GM12878 (cell line): ENCODE measurements around the gene PALD1. TPM values are rescaled to one million over a fixed set of nuclear protein-coding genes. Genes with fewer than 3 reads are reported as not detected.

Source experiments
- ATAC-seq: fragments of 200-7000 bp; cut with Tn5 transposase; 3 replicates; pipeline ENCODE4 v1.9.1; 2020; ENCODE audit warnings: mild to moderate bottlenecking, moderate library complexity
- BruUV-seq: library from RNA; stranded (reverse); fragments of 400-500 nt; replicated peaks from 2 replicates; lab custom pipeline; 2021; lab: Mats Ljungman, UMichigan
- CTCF ChIA-PET: fragments of 300-600 bp; sonication (Branson Sonifier 250); formaldehyde crosslinking; extraction: SDS; loops from one replicate; lab custom pipeline; 2021; ENCODE audit warnings: inconsistent platforms; lab: Yijun Ruan, JAX
- POLR2A ChIA-PET: fragments of 350-600 bp; formaldehyde crosslinking; extraction: SDS; loops from one replicate; lab custom pipeline; 2021; ENCODE audit warnings: inconsistent platforms; lab: Charles Lee
- RAD21 ChIA-PET: fragments of 300-600 bp; sonication (Branson Sonifier 250); formaldehyde crosslinking; loops from one replicate; lab custom pipeline; 2023; ENCODE audit warnings: antibody characterized with exemption; ENCODE audit not compliant: unreplicated experiment; lab: Charles Lee
- SMC1A ChIA-PET: fragments of 300-600 bp; sonication (Branson Sonifier 250); formaldehyde crosslinking; loops from one replicate; lab custom pipeline; 2023; ENCODE audit not compliant: unreplicated experiment, uncharacterized antibody; lab: Charles Lee
- DNase-seq: peaks from one replicate; pipeline ENCODE4 v3.0.0-alpha.2; 2011; ENCODE audit warnings: low read depth, low spot score
- FAIRE-seq: peaks from 3 replicates; lab custom pipeline; 2011; peaks lifted over from hg19 to GRCh38; lab: Jason Lieb, UNC
- H2AFZ ChIP-seq: 2 replicates; pipeline ENCODE4 v1.6.0; 2011; ENCODE audit warnings: low read depth, low read length, control low read depth; ENCODE audit not compliant: control insufficient read depth
- H3K27ac ChIP-seq: 2 replicates; pipeline ENCODE4 v1.5.1; 2011; ENCODE audit warnings: control low read depth; ENCODE audit not compliant: control insufficient read depth, insufficient read depth
- H3K27me3 ChIP-seq, 2 experiments: replicated peaks in 1 of 2; 2 replicates each; pipeline versions ENCODE4 v1.6.0 to v1.6.1; 2011; ENCODE audit warnings: low read length in 1 of 2; ENCODE audit not compliant: control insufficient read depth in 2 of 2, insufficient read depth in 2 of 2
- H3K36me3 ChIP-seq, 2 experiments: 2 replicates each; pipeline ENCODE4 v1.5.1; 2011; ENCODE audit warnings: low read length in 1 of 2; ENCODE audit not compliant: control insufficient read depth in 2 of 2, insufficient read depth in 2 of 2
- H3K4me1 ChIP-seq: 2 replicates; pipeline ENCODE4 v1.6.1; 2011; ENCODE audit warnings: mild to moderate bottlenecking, low read length, moderate library complexity, mixed read lengths; ENCODE audit not compliant: control insufficient read depth, insufficient read depth
- H3K4me2 ChIP-seq: 2 replicates; pipeline ENCODE4 v1.6.0; 2011; ENCODE audit warnings: control low read depth; ENCODE audit not compliant: control insufficient read depth, insufficient read depth
- H3K4me3 ChIP-seq: fragments of 200-600 bp; sonication (generic); 2 replicates; pipeline ENCODE4 v1.5.1; 2016
- H3K79me2 ChIP-seq: 2 replicates; pipeline ENCODE4 v1.6.0; 2011; ENCODE audit warnings: low read length; ENCODE audit not compliant: control insufficient read depth, insufficient read depth
- H3K9ac ChIP-seq: 2 replicates; pipeline ENCODE4 v1.8.0; 2011; ENCODE audit warnings: low read length, control low read depth, mixed read lengths; ENCODE audit not compliant: control insufficient read depth, insufficient read depth
- H3K9me3 ChIP-seq: replicated peaks from 3 replicates; pipeline ENCODE4 v1.5.1; 2011; ENCODE audit warnings: mild to moderate bottlenecking, low read length; ENCODE audit not compliant: control insufficient read depth, insufficient read depth
- H4K20me1 ChIP-seq: 2 replicates; pipeline ENCODE4 v1.6.0; 2011; ENCODE audit not compliant: control insufficient read depth, insufficient read depth
- ATF7 ChIP-seq: fragments of 450-650 bp; IDR thresholded peaks from 2 replicates; pipeline ENCODE4 v1.6.1; 2016; ENCODE audit warnings: low read depth, mild to moderate bottlenecking
- CHD4 ChIP-seq: fragments of 200-600 bp; sonication (generic); IDR thresholded peaks from 2 replicates; pipeline ENCODE4 v1.6.1; 2016; ENCODE audit warnings: mild to moderate bottlenecking
- MYB ChIP-seq: fragments of 150-350 bp; IDR thresholded peaks from 2 replicates; pipeline ENCODE4 v1.6.1; 2014; ENCODE audit warnings: mild to moderate bottlenecking, low read depth, low read length, borderline replicate concordance
- NFXL1 ChIP-seq: fragments of 450-650 bp; IDR thresholded peaks from 2 replicates; pipeline ENCODE4 v1.6.1; 2017; ENCODE audit warnings: antibody characterized with exemption, mild to moderate bottlenecking, borderline replicate concordance
- SMC3 ChIP-seq: IDR thresholded peaks from 2 replicates; pipeline ENCODE4 v1.6.1; 2011; ENCODE audit warnings: low read length, improper control_type of control experiment, borderline replicate concordance
- TCF12 ChIP-seq: IDR thresholded peaks from 2 replicates; pipeline ENCODE4 v1.6.1; 2011; ENCODE audit warnings: low read depth, mild to moderate bottlenecking, low read length
- TCF7 ChIP-seq: IDR thresholded peaks from 2 replicates; pipeline ENCODE4 v1.6.1; 2014; ENCODE audit warnings: antibody characterized with exemption, borderline replicate concordance
- ZSCAN29 ChIP-seq: fragments of 450-650 bp; IDR thresholded peaks from 2 replicates; pipeline ENCODE4 v1.6.1; 2017; ENCODE audit warnings: mild to moderate bottlenecking, moderate library complexity
- WGBS: methylation state at CpG from one replicate; pipeline ENCODE4 v1.1.6; 2016; ENCODE audit warnings: low lambda C conversion rate; ENCODE audit not compliant: insufficient replicate concordance, insufficient coverage; ENCODE audit errors: missing lambda C conversion rate; 5-methylcytosine and 5-hydroxymethylcytosine counted together
- in situ Hi-C: fragments of 300-500 bp; cut with MboI; formaldehyde crosslinking; loops from 9 replicates; pipeline ENCODE4 v1.14.3; 2018; ENCODE audit warnings: mixed read lengths
- intact Hi-C: fragments of 100-400 bp; cut with micrococcal nuclease; formaldehyde crosslinking; loops from one replicate; pipeline ENCODE4 v1.14.2; 2022; ENCODE audit not compliant: unreplicated experiment
- polyA plus RNA-seq, 11 experiments: library from polyadenylated mRNA; depleted of rRNA in 4 of 11; unstranded in 6 of 11; stranded (reverse) in 5 of 11; fragments of >200 nt; fragmentation: Nextera tagmentation in 4 of 11; fragmentation: Illumina TruSeq in 1 of 11; extraction: Ambion mirVana in 4 of 11; extraction: Trizol in 1 of 11; gene quantifications; 1 replicate in 1 of 11; 2 replicates in 10 of 11; pipeline versions ENCODE4 v1.2.1 to v1.2.3, GENCODE V29; 2011 to 2016; ENCODE audit warnings: inconsistent platforms in 2 of 11, missing spikeins in 2 of 11, low read depth in 1 of 11
- total RNA-seq, 4 experiments: library from RNA; depleted of rRNA in 3 of 4; stranded (reverse); fragments of >200 nt in 3 of 4; fragmentation: Illumina TruSeq in 1 of 4; extraction: Trizol in 1 of 4; gene quantifications; 2 replicates each; pipeline versions ENCODE4 v1.2.1 to v1.2.3, GENCODE V29; 2013 to 2021
- TF ChIP-seq, protein P1 (sequence below): IDR thresholded peaks from 2 replicates; pipeline ENCODE4 v1.6.1; 2011; ENCODE audit warnings: low read depth, mild to moderate bottlenecking, low read length, moderate library complexity, borderline replicate concordance; ENCODE audit errors: extremely low read depth
- TF ChIP-seq, protein P2 (sequence below): fragments of 450-650 bp; IDR thresholded peaks from 2 replicates; pipeline ENCODE4 v1.6.1; 2014; ENCODE audit warnings: mild to moderate bottlenecking
- TF ChIP-seq, protein P3 (sequence below): IDR thresholded peaks from 2 replicates; pipeline ENCODE4 v1.6.1; 2011; ENCODE audit warnings: borderline replicate concordance, low read depth, mild to moderate bottlenecking, moderate library complexity, low read length; ENCODE audit not compliant: insufficient read depth, poor library complexity, severe bottlenecking

Gene PALD1
- total and polyA plus RNA-seq, 10 of the 15 experiments (the other 5 are each of a cell fraction or from before 2014, with no cell fraction given) = 0.43 to 20.9 (median 9.0) TPM

DNA sequence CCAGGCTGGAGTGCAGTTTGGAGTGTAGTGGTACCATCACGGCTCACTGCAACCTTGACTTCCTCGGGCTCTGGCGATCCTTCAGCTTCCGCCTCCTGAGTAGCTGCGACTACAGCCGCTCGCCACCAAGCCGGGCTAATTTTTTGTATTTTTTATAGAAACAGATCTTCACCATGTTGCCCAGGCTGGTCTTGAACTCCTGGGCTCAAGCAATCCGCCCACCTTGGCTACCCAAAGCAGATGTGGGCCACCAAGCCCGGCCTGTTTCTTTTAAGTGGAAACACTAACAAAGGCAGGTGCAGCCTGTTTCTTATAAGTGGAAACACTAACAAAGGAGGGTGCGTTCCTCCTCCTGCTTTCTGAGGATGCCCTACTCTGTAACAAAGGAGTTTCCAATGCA, 105.8 kb downstream of the PALD1 start:
- Histone ChIP-seq H3K79me2 (no peaks in the 10 kb centered on the region), H3K4me2 (no peak overlapping the region), H4K20me1 (no peaks in the 10 kb centered on the region), H3K36me3 (no peaks in the 10 kb centered on the region), H3K9ac (no peak overlapping the region), H3K9me3 (no peaks in the 10 kb centered on the region), H3K4me3 (no peak overlapping the region), H3K27me3 (no peaks in the 10 kb centered on the region), H3K27ac (no peak overlapping the region), H2AFZ (no peak overlapping the region), H3K4me1 (peaks cover 33% of the 10 kb centered on the region)
- ATAC-seq (no peak), DNase-seq (no peak), FAIRE-seq (peak; percentile 59)
- SMC1A ChIA-PET = interaction anchor here (0.7 to 6.6 kb wide), 4 partner anchors 8 to 36 kb away, joined by 3 to 46 read pairs (median 5); no protein-coding TSS in a partner anchor
- intact Hi-C loops (no loop called here), in situ Hi-C loops (no loop called here)
- BruUV-seq = no TSS peak
- POLR2A ChIA-PET = no interaction called here
- TF ChIP-seq TCF7 (no peak), SMC3 (no peak), MYB (no peak), ZSCAN29 (no peak), CHD4 (no peak), ATF7 (no peak), NFXL1 (no peak), TCF12 (no peak)
- TF ChIP-seq, protein P1, sequence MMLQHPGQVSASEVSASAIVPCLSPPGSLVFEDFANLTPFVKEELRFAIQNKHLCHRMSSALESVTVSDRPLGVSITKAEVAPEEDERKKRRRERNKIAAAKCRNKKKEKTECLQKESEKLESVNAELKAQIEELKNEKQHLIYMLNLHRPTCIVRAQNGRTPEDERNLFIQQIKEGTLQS = no peak
- TF ChIP-seq, protein P2, sequence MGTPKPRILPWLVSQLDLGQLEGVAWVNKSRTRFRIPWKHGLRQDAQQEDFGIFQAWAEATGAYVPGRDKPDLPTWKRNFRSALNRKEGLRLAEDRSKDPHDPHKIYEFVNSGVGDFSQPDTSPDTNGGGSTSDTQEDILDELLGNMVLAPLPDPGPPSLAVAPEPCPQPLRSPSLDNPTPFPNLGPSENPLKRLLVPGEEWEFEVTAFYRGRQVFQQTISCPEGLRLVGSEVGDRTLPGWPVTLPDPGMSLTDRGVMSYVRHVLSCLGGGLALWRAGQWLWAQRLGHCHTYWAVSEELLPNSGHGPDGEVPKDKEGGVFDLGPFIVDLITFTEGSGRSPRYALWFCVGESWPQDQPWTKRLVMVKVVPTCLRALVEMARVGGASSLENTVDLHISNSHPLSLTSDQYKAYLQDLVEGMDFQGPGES = no peak
- TF ChIP-seq, protein P3, sequence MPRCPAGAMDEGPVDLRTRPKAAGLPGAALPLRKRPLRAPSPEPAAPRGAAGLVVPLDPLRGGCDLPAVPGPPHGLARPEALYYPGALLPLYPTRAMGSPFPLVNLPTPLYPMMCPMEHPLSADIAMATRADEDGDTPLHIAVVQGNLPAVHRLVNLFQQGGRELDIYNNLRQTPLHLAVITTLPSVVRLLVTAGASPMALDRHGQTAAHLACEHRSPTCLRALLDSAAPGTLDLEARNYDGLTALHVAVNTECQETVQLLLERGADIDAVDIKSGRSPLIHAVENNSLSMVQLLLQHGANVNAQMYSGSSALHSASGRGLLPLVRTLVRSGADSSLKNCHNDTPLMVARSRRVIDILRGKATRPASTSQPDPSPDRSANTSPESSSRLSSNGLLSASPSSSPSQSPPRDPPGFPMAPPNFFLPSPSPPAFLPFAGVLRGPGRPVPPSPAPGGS = no peak
- 88% methylated on average over 11 of the region's 11 CpGs for WGBS
- RAD21 ChIA-PET = no interaction called here
- CTCF ChIA-PET = interaction anchor here (0.7 to 1.8 kb wide), 2 partner anchors 25 to 1681 kb away, joined by 3 to 5 read pairs; no protein-coding TSS in a partner anchor
